ENCODE data around the gene AUTS2.

The AUTS2 gene

GRCh38 chr7:70321016-70321590 is 722.8 kb downstream of the AUTS2 start:
- no peak for DNase-seq
- Histone ChIP-seq H3K27me3 (ENCODE audit: insufficient read depth, low read depth, severe bottlenecking) (no peaks in the 10 kb centered on the region), H3K9me3 (ENCODE audit: severe bottlenecking) (no peaks in the 10 kb centered on the region), H3K27ac (no peak overlapping the region), H3K36me3 (no peaks in the 10 kb centered on the region), H3K4me3 (ENCODE audit: low read depth, low read length) (no peak overlapping the region)
- no peak for TF ChIP-seq CTCF (IDR thresholded peaks at IDR 0.05; ENCODE audit: low read depth, low read length)

GRCh38 chr7:70322856-70323255 is 724.6 kb downstream of the AUTS2 start:
- DNase-seq = peak; percentile 57
- no peak overlapping the region for H3K4me3 ChIP-seq (ENCODE audit: low read depth, low read length)
- H3K27me3 ChIP-seq (ENCODE audit: insufficient read depth, low read depth, severe bottlenecking) = no peaks in the 10 kb centered on the region
- TF ChIP-seq CTCF (IDR thresholded peaks at IDR 0.05; ENCODE audit: low read depth, low read length) = no peak
- no peaks in the 10 kb centered on the region for H3K9me3 ChIP-seq (ENCODE audit: severe bottlenecking)
- H3K27ac ChIP-seq = no peak overlapping the region
- no peaks in the 10 kb centered on the region for H3K36me3 ChIP-seq

GRCh38 chr7:70325509-70326101 is 727.3 kb downstream of the AUTS2 start:
- no peak overlapping the region for H3K4me3 ChIP-seq (ENCODE audit: low read depth, low read length)
- peak; percentile 47 for DNase-seq
- no peaks in the 10 kb centered on the region for H3K9me3 ChIP-seq (ENCODE audit: severe bottlenecking)
- H3K36me3 ChIP-seq = no peaks in the 10 kb centered on the region
- no peak overlapping the region for H3K27ac ChIP-seq
- H3K27me3 ChIP-seq (ENCODE audit: insufficient read depth, low read depth, severe bottlenecking) = no peaks in the 10 kb centered on the region
- TF ChIP-seq CTCF (IDR thresholded peaks at IDR 0.05; ENCODE audit: low read depth, low read length) = no peak

GRCh38 chr7:70334295-70334694 is 736.0 kb downstream of the AUTS2 start:
- H3K27ac ChIP-seq = no peak overlapping the region

GRCh38 chr7:70334871-70335270 is 736.6 kb downstream of the AUTS2 start:
- DNase-seq = no peak
- Histone ChIP-seq H3K36me3 (no peaks in the 10 kb centered on the region), H3K4me3 (ENCODE audit: low read depth, low read length) (no peak overlapping the region), H3K27ac (no peak overlapping the region), H3K27me3 (ENCODE audit: insufficient read depth, low read depth, severe bottlenecking) (no peaks in the 10 kb centered on the region), H3K9me3 (ENCODE audit: severe bottlenecking) (peaks cover 2% of the 10 kb centered on the region)
- no peak for TF ChIP-seq CTCF (IDR thresholded peaks at IDR 0.05; ENCODE audit: low read depth, low read length)

More at GRCh38 chr7:70334295-70334694, 736.0 kb downstream of the AUTS2 start:
- H3K27me3 ChIP-seq (ENCODE audit: insufficient read depth, low read depth, severe bottlenecking) = no peaks in the 10 kb centered on the region
- peaks cover 2% of the 10 kb centered on the region for H3K9me3 ChIP-seq (ENCODE audit: severe bottlenecking)
- no peak for TF ChIP-seq CTCF (IDR thresholded peaks at IDR 0.05; ENCODE audit: low read depth, low read length)
- no peak for DNase-seq
- H3K4me3 ChIP-seq (ENCODE audit: low read depth, low read length) = no peak overlapping the region
- H3K36me3 ChIP-seq = no peaks in the 10 kb centered on the region

- no peak for DNase-seq
- no peak overlapping the region for H3K27ac ChIP-seq
- no peaks in the 10 kb centered on the region for H3K36me3 ChIP-seq
- no peak overlapping the region for H3K4me3 ChIP-seq (ENCODE audit: low read depth, low read length)
- peaks cover 2% of the 10 kb centered on the region for H3K9me3 ChIP-seq (ENCODE audit: severe bottlenecking)
- H3K27me3 ChIP-seq (ENCODE audit: insufficient read depth, low read depth, severe bottlenecking) = no peaks in the 10 kb centered on the region
- TF ChIP-seq CTCF (IDR thresholded peaks at IDR 0.05; ENCODE audit: low read depth, low read length) = no peak
These were observed 738.3 kb downstream of the AUTS2 start for GRCh38 chr7:70336536-70336935.
